COLO829 (cell line): ENCODE results near the gene KPNA1.
"Not testable (repeated sequence)": the region's sequence is repeated elsewhere in the genome, so short reads cannot be mapped to it uniquely, and the experiment has no call there.

Experiments used
- DNase-seq: peaks from one replicate; pipeline ENCODE4 v3.0.0; 2012; ENCODE audit warnings: low spot score

Gene KPNA1

GRCh38 chr3:122475316-122475715 is 39.4 kb downstream of the KPNA1 start:
- no peak for DNase-seq

DNA sequence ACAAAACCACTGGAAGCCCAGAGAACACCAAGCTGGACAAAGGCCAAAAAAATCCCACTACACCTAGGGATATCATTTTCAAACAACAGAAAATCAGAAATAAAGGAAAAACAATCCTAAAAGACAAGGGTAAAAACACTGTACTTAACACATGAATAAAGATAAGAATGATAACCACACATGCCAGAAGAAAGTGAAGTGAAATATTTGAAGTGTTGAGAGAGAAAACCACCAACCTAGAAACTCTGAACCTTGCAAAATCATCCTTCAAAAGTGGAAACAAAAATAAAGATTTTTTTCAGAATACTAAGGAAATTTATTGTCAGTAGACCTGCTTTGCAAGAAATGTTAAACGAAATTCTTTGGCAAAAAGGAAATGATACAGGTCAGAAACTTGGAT is 45.1 kb downstream of the KPNA1 start:
- no peak for DNase-seq

GRCh38 chr3:122468896-122469533 is 45.7 kb downstream of the KPNA1 start:
- DNase-seq: no peak

DNA sequence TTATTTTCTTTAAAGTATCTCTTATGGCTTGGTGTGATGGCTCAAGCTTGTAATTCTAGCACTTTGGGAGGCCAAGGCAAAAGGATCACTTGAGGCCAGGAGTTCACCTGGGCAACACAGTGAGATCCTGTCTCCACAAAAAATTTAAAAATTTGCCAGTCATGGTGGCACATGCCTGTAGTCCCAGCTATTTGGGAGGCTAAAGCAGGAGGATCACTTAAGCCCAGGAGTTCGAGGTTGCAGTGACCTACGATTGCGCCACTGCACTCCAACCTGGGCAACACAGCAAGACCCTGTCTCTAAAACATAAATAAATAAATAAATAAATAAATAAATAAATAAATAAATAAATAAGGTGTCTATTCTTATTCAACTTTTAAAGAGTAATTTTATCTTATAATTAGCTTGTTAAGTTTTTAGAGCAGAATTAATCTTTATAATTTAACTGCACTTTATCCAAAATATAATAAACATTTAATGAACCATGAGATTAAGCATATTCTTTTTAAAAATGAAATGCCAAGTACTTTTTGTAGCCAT is 48.0 kb downstream of the KPNA1 start:
- no peak for DNase-seq

DNA sequence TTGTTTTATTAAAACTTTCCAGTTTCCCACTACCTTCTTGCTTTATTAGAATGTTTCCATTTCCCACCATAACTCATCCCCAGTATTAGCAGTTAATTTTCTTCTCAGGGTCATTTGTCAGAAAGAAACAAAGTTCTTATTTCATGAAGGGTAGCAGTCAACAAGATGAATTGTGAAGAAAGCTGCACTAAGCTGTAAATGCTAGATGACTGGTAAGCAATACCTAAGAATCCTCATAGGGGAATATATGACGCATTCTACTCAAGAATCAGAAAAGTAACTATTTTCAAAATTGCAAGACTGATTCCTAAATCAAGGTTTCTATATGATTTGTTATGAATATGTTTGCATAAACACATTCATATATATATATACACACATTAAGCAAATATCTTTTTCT is 50.1 kb downstream of the KPNA1 start:
- no peak for DNase-seq

DNA sequence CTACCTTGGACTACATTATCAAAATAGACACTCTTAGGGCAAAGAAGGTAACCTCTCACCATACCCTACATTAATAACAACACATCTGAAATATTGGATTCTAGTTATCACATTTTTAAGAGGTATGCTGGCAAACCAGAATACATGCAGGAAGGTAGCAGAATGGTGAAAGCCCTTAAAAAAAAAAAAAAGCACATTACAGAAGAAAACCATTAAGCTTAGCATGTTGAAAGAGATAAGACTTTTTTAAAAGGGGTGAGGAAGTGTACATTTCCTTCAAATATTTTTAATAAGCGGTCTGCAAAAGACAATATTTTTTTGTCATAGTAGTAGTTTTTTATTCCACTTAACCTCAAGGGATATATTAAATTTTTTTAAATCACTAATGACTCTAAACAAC is 52.3 kb downstream of the KPNA1 start:
- DNase-seq: no peak

DNA sequence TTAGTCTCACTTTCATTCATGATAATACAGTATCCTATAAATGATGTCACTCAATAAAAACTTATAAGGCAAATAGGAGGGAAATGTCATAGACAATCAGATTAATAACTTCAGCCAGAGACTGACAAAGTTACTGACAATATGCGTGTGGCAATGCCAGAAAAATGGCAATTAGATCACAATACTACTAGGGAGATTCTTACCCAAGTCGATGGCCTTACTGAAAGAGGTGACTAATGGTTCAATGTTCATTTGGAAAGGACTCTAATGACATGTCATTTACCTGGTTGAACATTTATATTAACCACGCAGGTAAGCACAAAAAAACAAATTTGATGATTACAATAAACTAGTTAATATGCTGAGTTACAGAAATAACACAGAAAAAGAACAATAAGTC is 52.9 kb downstream of the KPNA1 start:
- DNase-seq: no peak

- DNase-seq: peak; percentile 17
Measured at GRCh38 chr3:122458992-122459391, 55.7 kb downstream of the KPNA1 start.

DNA sequence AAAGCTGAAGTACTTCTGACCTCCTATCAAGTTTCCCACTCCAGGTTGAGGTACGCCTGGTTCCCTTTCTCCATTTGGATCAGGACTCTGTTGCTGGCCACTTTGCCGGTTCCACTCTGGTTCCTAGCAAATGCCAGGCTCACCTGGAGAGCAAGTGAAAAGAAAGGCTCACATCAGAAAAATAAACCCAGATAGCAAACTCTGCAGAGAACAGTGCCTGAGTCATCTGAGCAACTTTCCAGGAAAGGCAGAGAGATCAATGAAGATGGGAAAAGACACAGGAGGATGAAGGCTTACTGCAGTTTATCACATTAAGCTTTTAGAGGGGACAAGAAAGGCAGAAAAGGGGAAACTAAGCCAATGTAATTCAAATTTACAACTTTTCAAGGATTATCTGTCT is 57.0 kb downstream of the KPNA1 start:
- DNase-seq: no peak

DNA sequence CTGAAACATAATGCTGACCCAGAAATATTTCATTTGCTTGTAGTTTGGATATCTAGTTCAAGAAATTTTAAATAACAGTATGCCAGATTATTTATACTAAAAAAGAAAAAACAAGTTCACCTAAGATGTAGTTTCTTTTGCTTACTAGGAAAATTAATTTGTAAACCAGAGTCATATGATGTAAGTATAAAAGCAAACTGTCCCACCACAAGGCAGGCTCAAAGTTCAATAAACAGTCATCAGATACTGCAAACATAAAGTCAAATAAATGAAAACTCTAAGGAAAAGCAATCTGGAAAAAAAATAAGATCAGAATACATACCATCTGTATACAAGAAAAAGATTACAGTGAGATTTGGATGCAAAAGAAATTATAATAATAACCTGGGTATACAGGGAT is 58.7 kb downstream of the KPNA1 start:
- no peak for DNase-seq

- DNase-seq: no peak
Measured at GRCh38 chr3:122451371-122451770, 63.4 kb downstream of the KPNA1 start.

DNA sequence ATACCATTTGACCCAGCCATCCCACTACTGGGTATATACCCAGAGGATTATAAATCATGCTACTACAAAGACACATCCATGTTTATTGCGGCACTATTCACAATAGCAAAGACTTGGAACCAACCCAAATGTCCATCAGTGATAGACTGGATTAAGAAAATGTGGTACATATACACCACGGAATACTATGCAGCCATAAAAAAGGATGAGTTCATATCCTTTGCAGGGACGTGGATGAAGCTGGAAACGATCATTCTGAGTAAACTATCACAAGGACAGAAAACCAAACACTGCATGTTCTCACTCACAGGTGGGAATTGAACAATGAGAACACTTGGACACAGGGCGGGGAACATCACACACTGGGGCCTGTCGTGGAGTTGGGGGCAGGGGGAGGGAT is 66.5 kb downstream of the KPNA1 start:
- DNase-seq: not testable (repeated sequence)

DNA sequence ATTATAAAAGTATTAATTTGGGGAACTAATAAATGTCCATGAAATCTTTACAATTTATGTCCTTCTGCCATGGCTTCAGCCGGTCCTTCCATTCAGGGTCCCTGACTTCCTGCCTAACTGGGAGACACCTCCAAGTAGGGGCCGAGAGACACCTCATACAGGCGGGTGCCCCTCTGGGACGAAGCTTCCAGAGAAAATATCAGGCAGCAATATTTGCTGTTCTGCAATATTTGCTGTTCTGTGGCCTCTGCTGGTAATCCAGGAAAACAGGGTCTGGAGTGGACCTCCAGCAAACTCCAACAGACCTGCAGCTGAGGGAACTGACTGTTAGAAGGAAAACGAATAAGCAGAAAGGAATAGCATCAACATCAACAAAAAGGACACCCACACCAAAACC is 70.2 kb downstream of the KPNA1 start:
- DNase-seq: not testable (repeated sequence)

GRCh38 chr3:122443762-122444490 is 70.8 kb downstream of the KPNA1 start:
- not testable (repeated sequence) for DNase-seq

DNA sequence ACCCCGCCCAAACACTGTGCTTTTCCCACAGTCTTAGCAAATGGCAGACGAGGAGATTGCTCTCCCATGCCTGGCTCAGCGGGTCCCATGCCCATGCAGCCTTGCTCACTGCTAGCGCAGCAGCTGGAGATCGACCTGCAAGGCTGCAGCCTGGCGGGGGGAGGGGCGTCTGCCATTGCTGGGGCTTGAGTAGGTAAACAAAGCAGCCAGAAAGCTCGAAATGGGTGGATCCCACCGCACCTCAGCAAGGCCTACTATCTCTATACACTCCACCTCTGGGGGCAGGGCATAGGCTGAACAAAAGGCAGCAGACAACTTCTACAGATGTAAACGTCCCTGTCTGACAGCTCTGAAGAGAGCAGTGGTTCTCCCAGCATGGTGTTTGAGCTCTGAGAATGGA is 71.6 kb downstream of the KPNA1 start:
- DNase-seq: no peak

GRCh38 chr3:122435950-122436349 is 78.8 kb downstream of the KPNA1 start:
- DNase-seq: no peak

DNA sequence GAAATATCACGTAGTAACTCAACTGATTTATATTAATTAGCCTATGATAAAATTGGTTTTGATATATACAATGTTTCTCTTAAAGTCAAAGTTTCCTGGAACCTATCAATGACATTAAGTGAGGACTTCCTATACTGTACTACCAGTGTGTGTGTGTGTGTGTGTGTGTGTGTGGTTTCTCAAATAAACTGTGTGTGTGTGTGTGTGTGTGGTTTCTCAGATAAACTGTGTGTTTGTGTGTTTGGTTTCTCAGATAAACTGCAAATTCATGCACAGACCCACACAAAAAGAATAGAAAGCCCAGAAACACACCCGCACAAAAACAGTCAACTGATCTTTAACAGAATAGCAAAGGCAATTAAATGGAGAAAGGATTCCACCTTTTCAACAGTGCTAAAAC is 84.4 kb downstream of the KPNA1 start:
- no peak for DNase-seq

- no peak for DNase-seq
Measured at GRCh38 chr3:122427857-122428471, 86.8 kb downstream of the KPNA1 start.

- no peak for DNase-seq
Measured at GRCh38 chr3:122421836-122422235, 92.9 kb downstream of the KPNA1 start.

GRCh38 chr3:122421101-122421500 is 93.6 kb downstream of the KPNA1 start:
- no peak for DNase-seq

GRCh38 chr3:122416966-122417365 is 97.8 kb downstream of the KPNA1 start:
- DNase-seq: no peak

DNA sequence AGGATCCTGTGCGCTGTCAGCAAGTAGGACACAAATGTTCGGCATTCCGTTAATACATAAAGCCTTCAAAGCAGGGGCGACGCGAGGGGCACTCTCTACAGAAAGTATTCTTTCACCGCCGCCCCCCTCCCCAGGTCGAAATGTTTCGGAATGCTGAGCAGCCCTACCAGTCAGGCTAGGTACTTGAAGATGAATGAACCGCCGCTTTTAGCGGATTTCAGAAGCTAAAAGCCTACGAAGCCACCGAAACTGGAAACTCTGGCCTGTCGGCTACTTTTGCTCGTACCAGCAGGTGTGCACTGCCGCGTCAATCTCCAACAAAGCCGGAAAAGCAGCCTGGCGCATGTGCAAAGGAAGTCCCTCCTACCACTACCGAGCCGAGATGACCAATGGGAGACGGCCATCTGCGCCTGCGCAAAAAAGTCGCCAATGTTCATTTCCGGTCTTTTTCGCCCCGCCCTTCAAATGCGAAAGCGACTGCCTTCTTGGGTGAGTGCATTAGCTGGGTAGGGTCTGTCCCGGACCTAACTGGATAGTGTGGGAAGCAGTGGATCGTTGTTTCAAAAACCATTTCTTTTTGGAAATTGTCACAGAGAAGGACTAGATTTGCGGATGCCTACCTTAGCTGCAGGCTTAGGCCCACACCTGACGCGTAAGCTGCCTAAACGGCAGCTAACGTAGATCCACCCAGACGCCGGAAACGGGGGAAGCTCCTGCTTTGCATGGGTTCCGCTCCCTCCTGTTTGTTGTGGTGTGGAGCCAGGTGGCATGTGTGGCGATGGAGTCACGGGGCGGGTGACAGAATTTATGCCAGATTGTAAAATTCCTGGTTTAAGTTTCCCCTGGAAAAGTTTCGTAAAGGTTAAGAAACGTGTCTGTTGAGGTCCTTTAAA is 98.7 kb downstream of the KPNA1 start, which contains the start of gene WDR5B:
WDR5B (minus strand) TSS at position 301 of the 893 bp plus-strand sequence. CDS start 534 bp downstream, outside the sequence.
- peak; percentile 100 for DNase-seq
